GM12878 (cell line): ENCODE measurements around the gene MCC. TPM values are rescaled to one million over a fixed set of nuclear protein-coding genes. Genes with fewer than 3 reads are reported as not detected.

ENCODE experiments used
- ATAC-seq: fragments of 200-7000 bp; cut with Tn5 transposase; 3 replicates; pipeline ENCODE4 v1.9.1; 2020; ENCODE audit warnings: mild to moderate bottlenecking, moderate library complexity
- BruUV-seq: library from RNA; stranded (reverse); fragments of 400-500 nt; replicated peaks from 2 replicates; lab custom pipeline; 2021; lab: Mats Ljungman, UMichigan
- CTCF ChIA-PET: fragments of 300-600 bp; sonication (Branson Sonifier 250); formaldehyde crosslinking; extraction: SDS; loops from one replicate; lab custom pipeline; 2021; ENCODE audit warnings: inconsistent platforms; lab: Yijun Ruan, JAX
- POLR2A ChIA-PET: fragments of 350-600 bp; formaldehyde crosslinking; extraction: SDS; loops from one replicate; lab custom pipeline; 2021; ENCODE audit warnings: inconsistent platforms; lab: Charles Lee
- RAD21 ChIA-PET: fragments of 300-600 bp; sonication (Branson Sonifier 250); formaldehyde crosslinking; loops from one replicate; lab custom pipeline; 2023; ENCODE audit warnings: antibody characterized with exemption; ENCODE audit not compliant: unreplicated experiment; lab: Charles Lee
- SMC1A ChIA-PET: fragments of 300-600 bp; sonication (Branson Sonifier 250); formaldehyde crosslinking; loops from one replicate; lab custom pipeline; 2023; ENCODE audit not compliant: unreplicated experiment, uncharacterized antibody; lab: Charles Lee
- DNase-seq: peaks from one replicate; pipeline ENCODE4 v3.0.0-alpha.2; 2011; ENCODE audit warnings: low read depth, low spot score
- FAIRE-seq: peaks from 3 replicates; lab custom pipeline; 2011; peaks lifted over from hg19 to GRCh38; lab: Jason Lieb, UNC
- H2AFZ ChIP-seq: 2 replicates; pipeline ENCODE4 v1.6.0; 2011; ENCODE audit warnings: low read depth, low read length, control low read depth; ENCODE audit not compliant: control insufficient read depth
- H3K27ac ChIP-seq: 2 replicates; pipeline ENCODE4 v1.5.1; 2011; ENCODE audit warnings: control low read depth; ENCODE audit not compliant: control insufficient read depth, insufficient read depth
- H3K27me3 ChIP-seq, 2 experiments: replicated peaks in 1 of 2; 2 replicates each; pipeline versions ENCODE4 v1.6.0 to v1.6.1; 2011; ENCODE audit warnings: low read length in 1 of 2; ENCODE audit not compliant: control insufficient read depth in 2 of 2, insufficient read depth in 2 of 2
- H3K36me3 ChIP-seq, 2 experiments: 2 replicates each; pipeline ENCODE4 v1.5.1; 2011; ENCODE audit warnings: low read length in 1 of 2; ENCODE audit not compliant: control insufficient read depth in 2 of 2, insufficient read depth in 2 of 2
- H3K4me1 ChIP-seq: 2 replicates; pipeline ENCODE4 v1.6.1; 2011; ENCODE audit warnings: mild to moderate bottlenecking, low read length, moderate library complexity, mixed read lengths; ENCODE audit not compliant: control insufficient read depth, insufficient read depth
- H3K4me2 ChIP-seq: 2 replicates; pipeline ENCODE4 v1.6.0; 2011; ENCODE audit warnings: control low read depth; ENCODE audit not compliant: control insufficient read depth, insufficient read depth
- H3K4me3 ChIP-seq: fragments of 200-600 bp; sonication (generic); 2 replicates; pipeline ENCODE4 v1.5.1; 2016
- H3K79me2 ChIP-seq: 2 replicates; pipeline ENCODE4 v1.6.0; 2011; ENCODE audit warnings: low read length; ENCODE audit not compliant: control insufficient read depth, insufficient read depth
- H3K9ac ChIP-seq: 2 replicates; pipeline ENCODE4 v1.8.0; 2011; ENCODE audit warnings: low read length, control low read depth, mixed read lengths; ENCODE audit not compliant: control insufficient read depth, insufficient read depth
- H3K9me3 ChIP-seq: replicated peaks from 3 replicates; pipeline ENCODE4 v1.5.1; 2011; ENCODE audit warnings: mild to moderate bottlenecking, low read length; ENCODE audit not compliant: control insufficient read depth, insufficient read depth
- H4K20me1 ChIP-seq: 2 replicates; pipeline ENCODE4 v1.6.0; 2011; ENCODE audit not compliant: control insufficient read depth, insufficient read depth
- ESRRA ChIP-seq: IDR thresholded peaks from 2 replicates; pipeline ENCODE4 v1.6.1; 2012; ENCODE audit warnings: mild to moderate bottlenecking, low read length, improper control_type of control experiment
- MLLT1 ChIP-seq: fragments of 450-650 bp; IDR thresholded peaks from 2 replicates; pipeline ENCODE4 v1.6.1; 2016; ENCODE audit warnings: mild to moderate bottlenecking
- NFXL1 ChIP-seq: fragments of 450-650 bp; IDR thresholded peaks from 2 replicates; pipeline ENCODE4 v1.6.1; 2017; ENCODE audit warnings: antibody characterized with exemption, mild to moderate bottlenecking, borderline replicate concordance
- POLR2AphosphoS2 ChIP-seq: IDR thresholded peaks from 2 replicates; pipeline ENCODE4 v1.6.1; 2011; ENCODE audit warnings: low read depth, mild to moderate bottlenecking, low read length, improper control_type of control experiment, moderate library complexity
- SKIL ChIP-seq: fragments of 450-650 bp; IDR thresholded peaks from 2 replicates; pipeline ENCODE4 v1.6.1; 2017; ENCODE audit warnings: mild to moderate bottlenecking, low read depth, inconsistent platforms; ENCODE audit not compliant: poor library complexity, severe bottlenecking
- SMAD1 ChIP-seq: fragments of 450-650 bp; IDR thresholded peaks from 2 replicates; pipeline ENCODE4 v1.6.1; 2018; ENCODE audit warnings: mild to moderate bottlenecking, low read depth; ENCODE audit not compliant: partially characterized antibody
- SMARCA5 ChIP-seq: fragments of 450-650 bp; IDR thresholded peaks from 2 replicates; pipeline ENCODE4 v1.6.1; 2017; ENCODE audit warnings: mild to moderate bottlenecking
- WGBS: methylation state at CpG from one replicate; pipeline ENCODE4 v1.1.6; 2016; ENCODE audit warnings: low lambda C conversion rate; ENCODE audit not compliant: insufficient replicate concordance, insufficient coverage; ENCODE audit errors: missing lambda C conversion rate; 5-methylcytosine and 5-hydroxymethylcytosine counted together
- in situ Hi-C: fragments of 300-500 bp; cut with MboI; formaldehyde crosslinking; loops from 9 replicates; pipeline ENCODE4 v1.14.3; 2018; ENCODE audit warnings: mixed read lengths
- intact Hi-C: fragments of 100-400 bp; cut with micrococcal nuclease; formaldehyde crosslinking; loops from one replicate; pipeline ENCODE4 v1.14.2; 2022; ENCODE audit not compliant: unreplicated experiment
- polyA plus RNA-seq, 11 experiments: library from polyadenylated mRNA; depleted of rRNA in 4 of 11; unstranded in 6 of 11; stranded (reverse) in 5 of 11; fragments of >200 nt; fragmentation: Nextera tagmentation in 4 of 11; fragmentation: Illumina TruSeq in 1 of 11; extraction: Ambion mirVana in 4 of 11; extraction: Trizol in 1 of 11; gene quantifications; 1 replicate in 1 of 11; 2 replicates in 10 of 11; pipeline versions ENCODE4 v1.2.1 to v1.2.3, GENCODE V29; 2011 to 2016; ENCODE audit warnings: inconsistent platforms in 2 of 11, missing spikeins in 2 of 11, low read depth in 1 of 11
- total RNA-seq, 4 experiments: library from RNA; depleted of rRNA in 3 of 4; stranded (reverse); fragments of >200 nt in 3 of 4; fragmentation: Illumina TruSeq in 1 of 4; extraction: Trizol in 1 of 4; gene quantifications; 2 replicates each; pipeline versions ENCODE4 v1.2.1 to v1.2.3, GENCODE V29; 2013 to 2021

MCC gene
- total and polyA plus RNA-seq, 10 of the 15 experiments (the other 5 are each of a cell fraction or from before 2014, with no cell fraction given), result 0.03 to 0.86 (median 0.16) TPM

GRCh38 chr5:113283558-113283957 is 204.7 kb downstream of the MCC start:
- ChIA-PET POLR2A (no interaction called here), SMC1A (interaction anchor here (1.1 kb wide), 1 partner anchor 21 kb away, joined by 3 read pairs; no protein-coding TSS in a partner anchor), RAD21 (no interaction called here), CTCF (no interaction called here)
- H3K27me3 ChIP-seq, result no peaks in the 10 kb centered on the region; a peak in 1 of 4 replicates
- no peak overlapping the region for H3K9ac ChIP-seq
- no peaks in the 10 kb centered on the region for H4K20me1 ChIP-seq
- H3K27ac ChIP-seq, result no peak overlapping the region
- no peak overlapping the region for H3K4me2 ChIP-seq
- H3K36me3 ChIP-seq, result no peaks in the 10 kb centered on the region
- no peak for FAIRE-seq
- no peak for DNase-seq
- intact Hi-C loops (no loop called here), in situ Hi-C loops (no loop called here)
- no peaks in the 10 kb centered on the region for H3K9me3 ChIP-seq
- no TSS peak for BruUV-seq
- no peak for ATAC-seq
- TF ChIP-seq SMARCA5 (no peak), ESRRA (no peak)
- no peaks in the 10 kb centered on the region for H3K79me2 ChIP-seq
- H2AFZ ChIP-seq, result no peak overlapping the region
- H3K4me1 ChIP-seq, result no peaks in the 10 kb centered on the region
- WGBS, result 75% methylated on average over 3 of the region's 3 CpGs
- H3K4me3 ChIP-seq, result no peak overlapping the region

- Histone ChIP-seq H3K27ac (no peak overlapping the region), H3K9ac (no peak overlapping the region), H3K79me2 (no peaks in the 10 kb centered on the region), H3K36me3 (no peaks in the 10 kb centered on the region), H3K4me1 (no peaks in the 10 kb centered on the region), H3K9me3 (no peaks in the 10 kb centered on the region), H3K4me2 (no peak overlapping the region), H2AFZ (no peak overlapping the region), H3K4me3 (no peak overlapping the region), H4K20me1 (no peaks in the 10 kb centered on the region), H3K27me3 (no peaks in the 10 kb centered on the region)
- SMC1A ChIA-PET, result no interaction called here
- POLR2A ChIA-PET, result no interaction called here
- no peak for TF ChIP-seq SMAD1
- TF ChIP-seq MLLT1, result no peak
- TF ChIP-seq NFXL1, result no peak
- TF ChIP-seq SKIL, result no peak
- TF ChIP-seq POLR2AphosphoS2, result no peak
- ATAC-seq (no peak), DNase-seq (no peak), FAIRE-seq (no peak)
- no TSS peak for BruUV-seq
- RAD21 ChIA-PET, result no interaction called here
- intact Hi-C loops, result no loop called here
- in situ Hi-C loops, result no loop called here
- 41% methylated on average over 2 of the region's 2 CpGs for WGBS
- CTCF ChIA-PET, result no interaction called here
These were observed 205.8 kb downstream of the MCC start for GRCh38 chr5:113282472-113282871.
